ENCODE results near the gene MFSD2A.

DNA sequence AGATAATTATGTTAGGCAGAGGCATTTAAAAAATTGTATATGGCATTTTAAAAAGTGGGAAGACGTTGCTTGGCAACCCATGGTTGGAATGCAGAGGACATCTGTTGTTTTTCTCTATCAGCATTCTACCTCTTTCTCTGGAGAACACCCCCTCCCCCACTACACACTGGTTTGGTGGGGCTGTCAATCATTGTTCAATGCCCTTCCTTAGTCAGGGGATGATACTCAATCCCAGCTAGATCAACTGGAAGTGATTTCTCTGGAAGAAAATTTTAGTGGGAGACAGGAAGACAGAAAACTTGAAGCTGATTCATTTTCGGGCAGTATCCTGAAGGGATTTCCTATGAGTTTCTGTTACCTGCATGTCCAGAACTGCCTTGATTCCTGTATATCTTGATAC, 49.9 kb downstream of the MFSD2A start:
- TF ChIP-seq EZH2 (IDR thresholded peaks at IDR 0.05; ENCODE audit: borderline replicate concordance, low read length), result no peak
- TF ChIP-seq, protein P1, sequence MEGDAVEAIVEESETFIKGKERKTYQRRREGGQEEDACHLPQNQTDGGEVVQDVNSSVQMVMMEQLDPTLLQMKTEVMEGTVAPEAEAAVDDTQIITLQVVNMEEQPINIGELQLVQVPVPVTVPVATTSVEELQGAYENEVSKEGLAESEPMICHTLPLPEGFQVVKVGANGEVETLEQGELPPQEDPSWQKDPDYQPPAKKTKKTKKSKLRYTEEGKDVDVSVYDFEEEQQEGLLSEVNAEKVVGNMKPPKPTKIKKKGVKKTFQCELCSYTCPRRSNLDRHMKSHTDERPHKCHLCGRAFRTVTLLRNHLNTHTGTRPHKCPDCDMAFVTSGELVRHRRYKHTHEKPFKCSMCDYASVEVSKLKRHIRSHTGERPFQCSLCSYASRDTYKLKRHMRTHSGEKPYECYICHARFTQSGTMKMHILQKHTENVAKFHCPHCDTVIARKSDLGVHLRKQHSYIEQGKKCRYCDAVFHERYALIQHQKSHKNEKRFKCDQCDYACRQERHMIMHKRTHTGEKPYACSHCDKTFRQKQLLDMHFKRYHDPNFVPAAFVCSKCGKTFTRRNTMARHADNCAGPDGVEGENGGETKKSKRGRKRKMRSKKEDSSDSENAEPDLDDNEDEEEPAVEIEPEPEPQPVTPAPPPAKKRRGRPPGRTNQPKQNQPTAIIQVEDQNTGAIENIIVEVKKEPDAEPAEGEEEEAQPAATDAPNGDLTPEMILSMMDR (IDR thresholded peaks at IDR 0.05; ENCODE audit: low read length), result no peak

All from OCI-LY1 (cell line).